ENCODE measurements around the gene CLUH. TPM values are rescaled to one million over a fixed set of nuclear protein-coding genes. Genes with fewer than 3 reads are reported as not detected.

CLUH gene
- total RNA-seq, 4 donors from 2014 or later = 45.4 to 118 (median 56.1) TPM

GRCh38 chr17:2707721-2708584 lies 3.6 kb downstream of the CLUH start:
- H3K9me3 ChIP-seq = no peaks in the 10 kb centered on the region
- TF ChIP-seq EP300 (IDR thresholded peaks at IDR 0.05) = no peak
- TF ChIP-seq CTCF (IDR thresholded peaks at IDR 0.05) = peak in 3 of 5 experiments; percentile 26 to 40 (median 34)
- 46 to 47% methylated on average over 7 to 12 of the region's 13 CpGs for WGBS, 2 donors
- peaks cover 0 to 58% (median 48%) of the 10 kb centered on the region in 4 donors for H3K4me1 ChIP-seq
- H3K27ac ChIP-seq = peak overlapping the region in 3 of 4 donors; percentile 21 to 84 (median 80)
- no peaks in the 10 kb centered on the region for H3K27me3 ChIP-seq
- no peak for DNase-seq (ENCODE audit: low spot score in 2 of 2)
- H3K4me3 ChIP-seq = peak overlapping the region in 1 of 4 donors; percentile 14
- H3K36me3 ChIP-seq = peaks cover 0 to 19% (median 0%) of the 10 kb centered on the region in 3 donors

GRCh38 chr17:2706911-2707510 lies 4.6 kb downstream of the CLUH start:
- Histone ChIP-seq H3K4me3 (no peak overlapping the region), H3K4me1 (peaks cover 0 to 49% (median 41%) of the 10 kb centered on the region in 4 donors), H3K36me3 (peaks cover 0 to 29% (median 0%) of the 10 kb centered on the region in 3 donors), H3K9me3 (no peaks in the 10 kb centered on the region), H3K27ac (peak overlapping the region in 3 of 4 donors; percentile 11 to 84 (median 21)), H3K27me3 (no peaks in the 10 kb centered on the region)
- 73 to 82% methylated on average over 17 to 20 of the region's 21 CpGs for WGBS, 2 donors
- DNase-seq (ENCODE audit: low spot score in 2 of 2) = no peak
- no peak for TF ChIP-seq EP300 (IDR thresholded peaks at IDR 0.05)

- H3K4me1 ChIP-seq = peaks cover 0 to 49% (median 40%) of the 10 kb centered on the region in 4 donors
- WGBS, 2 donors = 88 to 91% methylated on average over 23 of the region's 25 CpGs
- no peaks in the 10 kb centered on the region for H3K9me3 ChIP-seq
- H3K36me3 ChIP-seq = peaks cover 0 to 37% (median 3%) of the 10 kb centered on the region in 3 donors
- no peak overlapping the region for H3K27ac ChIP-seq
- no peak for TF ChIP-seq POLR2A (IDR thresholded peaks at IDR 0.05)
- no peak for TF ChIP-seq EP300 (IDR thresholded peaks at IDR 0.05)
- no peak for TF ChIP-seq CTCF (IDR thresholded peaks at IDR 0.05)
- no peak overlapping the region for H3K4me3 ChIP-seq
- no peaks in the 10 kb centered on the region for H3K27me3 ChIP-seq
- DNase-seq (ENCODE audit: low spot score in 2 of 2) = no peak
Observed at GRCh38 chr17:2705888-2706795, 5.4 kb downstream of the CLUH start.

- H3K4me3 ChIP-seq = no peak overlapping the region
- no peak overlapping the region for H3K27ac ChIP-seq
- peaks cover 0 to 46% (median 4%) of the 10 kb centered on the region in 3 donors for H3K36me3 ChIP-seq
- TF ChIP-seq EP300 (IDR thresholded peaks at IDR 0.05) (no peak), POLR2A (IDR thresholded peaks at IDR 0.05) (no peak), CTCF (IDR thresholded peaks at IDR 0.05) (no peak)
- WGBS, 2 donors = 72 to 81% methylated on average over 7 of the region's 7 CpGs
- peaks cover 0 to 43% (median 33%) of the 10 kb centered on the region in 4 donors for H3K4me1 ChIP-seq
- no peak for DNase-seq (ENCODE audit: low spot score in 2 of 2)
- H3K27me3 ChIP-seq = no peaks in the 10 kb centered on the region
- no peaks in the 10 kb centered on the region for H3K9me3 ChIP-seq
Observed at GRCh38 chr17:2705263-2705662, 6.3 kb downstream of the CLUH start.

- TF ChIP-seq POLR2A (IDR thresholded peaks at IDR 0.05) (no peak), EP300 (IDR thresholded peaks at IDR 0.05) (no peak), CTCF (IDR thresholded peaks at IDR 0.05) (no peak)
- peaks cover 0 to 50% (median 4%) of the 10 kb centered on the region in 3 donors for H3K36me3 ChIP-seq
- H3K4me3 ChIP-seq = no peak overlapping the region
- H3K4me1 ChIP-seq = peaks cover 0 to 39% (median 29%) of the 10 kb centered on the region in 4 donors
- H3K27me3 ChIP-seq = no peaks in the 10 kb centered on the region
- DNase-seq (ENCODE audit: low spot score in 2 of 2) = no peak
- H3K9me3 ChIP-seq = no peaks in the 10 kb centered on the region
- no peak overlapping the region for H3K27ac ChIP-seq
- WGBS, 2 donors = 67 to 68% methylated on average over 4 of the region's 4 CpGs
Observed at GRCh38 chr17:2704890-2705248, 6.7 kb downstream of the CLUH start.
